NOMO-1 (cell line): ENCODE data around the gene PAX5.

ENCODE experiments used
- DNase-seq, 2 experiments: peaks; one replicate each; lab custom pipeline; 2025; ENCODE audit not compliant: unreplicated experiment in 2 of 2; lab: John Stamatoyannopoulos, UW

The PAX5 gene

DNA sequence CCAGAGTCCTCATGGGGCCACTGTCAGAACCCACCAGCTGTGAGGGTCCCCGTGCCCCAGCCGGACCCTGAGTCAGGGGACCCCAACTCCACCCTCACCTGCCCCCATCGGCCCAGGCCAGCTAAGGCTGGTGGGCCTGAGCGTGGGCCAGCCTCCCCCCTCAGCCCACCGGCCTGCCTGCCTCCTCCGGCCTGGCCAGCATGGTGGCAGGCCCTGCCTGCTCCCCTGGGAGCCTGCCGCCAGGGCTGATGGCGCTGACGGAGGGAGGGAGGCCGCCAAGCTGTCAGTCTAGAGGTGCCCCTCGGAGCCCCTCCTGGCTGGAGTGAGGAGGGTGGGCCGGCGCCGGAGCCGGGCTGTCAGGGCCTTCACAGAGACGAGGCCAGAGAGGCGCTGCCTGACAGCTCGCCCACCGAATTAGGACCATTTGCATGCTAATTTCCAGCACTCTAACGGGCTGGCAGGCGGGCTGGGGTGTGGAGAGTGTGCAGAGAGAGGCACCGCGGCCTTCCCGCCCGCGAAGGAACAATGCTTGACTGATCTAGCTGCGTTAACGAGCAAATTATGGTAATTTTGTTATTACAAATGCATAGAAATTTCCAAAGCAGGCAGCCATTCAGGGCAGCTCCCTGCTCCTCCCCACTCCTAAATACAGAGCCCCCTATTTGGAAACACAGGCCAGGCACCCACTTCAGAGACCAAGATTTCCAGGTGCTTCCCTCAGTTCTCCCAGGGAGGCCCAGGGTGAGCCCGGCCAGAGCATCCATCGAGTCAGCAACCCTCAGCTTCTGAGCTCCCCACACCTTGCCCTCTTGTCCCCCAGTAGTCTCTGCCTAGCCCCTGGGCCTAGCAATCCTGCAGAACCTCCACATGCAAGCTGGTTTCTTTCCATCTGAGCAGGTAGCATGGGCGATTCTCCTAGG lies 169.3 kb downstream of the PAX5 start:
- DNase-seq, result no peak

- DNase-seq, result no peak
These were observed 171.6 kb downstream of the PAX5 start for GRCh38 chr9:36862206-36863145.

GRCh38 chr9:36861528-36862205 lies 172.4 kb downstream of the PAX5 start:
- DNase-seq, result no peak

GRCh38 chr9:36858805-36859375 lies 175.2 kb downstream of the PAX5 start:
- no peak for DNase-seq

DNA sequence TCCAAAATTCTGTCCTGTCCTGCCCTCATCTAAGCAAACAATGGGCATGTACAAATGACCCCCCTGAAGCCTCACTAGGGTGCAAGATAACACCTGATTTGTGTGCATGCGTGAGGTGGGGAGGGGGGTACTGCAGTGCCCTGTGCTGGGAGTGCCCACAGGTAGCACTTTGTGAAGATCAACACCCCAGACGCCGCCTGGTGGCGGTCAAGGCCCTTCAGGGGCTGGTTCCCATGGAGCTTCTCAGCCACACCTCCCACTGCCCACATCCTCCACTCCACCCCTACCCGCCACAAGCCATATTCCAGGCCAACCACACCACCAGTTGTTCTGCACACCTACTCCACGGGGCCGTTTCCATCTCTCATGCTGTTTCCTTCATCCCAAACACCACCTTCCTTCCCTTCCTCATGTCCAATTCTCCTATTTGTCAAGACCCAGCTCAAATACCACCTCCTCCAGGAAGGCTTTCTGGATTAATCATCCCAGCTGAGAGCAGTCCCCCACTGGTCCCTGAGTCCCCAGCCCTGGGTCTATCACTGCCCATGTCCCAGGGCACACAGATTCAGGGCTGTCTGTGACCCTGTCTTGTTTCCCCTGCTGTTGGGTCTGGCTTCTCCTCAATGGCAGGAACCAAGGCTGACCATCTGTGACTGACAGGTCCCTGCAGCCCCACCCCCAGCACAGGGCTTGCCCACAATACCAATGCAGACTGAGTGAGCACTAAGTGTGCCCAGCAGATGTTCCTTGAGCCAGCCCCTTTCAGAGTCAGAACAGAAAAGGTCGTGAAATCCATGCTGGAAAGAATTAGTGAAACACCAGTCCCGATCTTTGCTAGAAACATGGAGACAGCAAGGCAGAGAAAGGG lies 178.4 kb downstream of the PAX5 start:
- DNase-seq, result peak in 1 of 2 experiments; percentile 13

DNA sequence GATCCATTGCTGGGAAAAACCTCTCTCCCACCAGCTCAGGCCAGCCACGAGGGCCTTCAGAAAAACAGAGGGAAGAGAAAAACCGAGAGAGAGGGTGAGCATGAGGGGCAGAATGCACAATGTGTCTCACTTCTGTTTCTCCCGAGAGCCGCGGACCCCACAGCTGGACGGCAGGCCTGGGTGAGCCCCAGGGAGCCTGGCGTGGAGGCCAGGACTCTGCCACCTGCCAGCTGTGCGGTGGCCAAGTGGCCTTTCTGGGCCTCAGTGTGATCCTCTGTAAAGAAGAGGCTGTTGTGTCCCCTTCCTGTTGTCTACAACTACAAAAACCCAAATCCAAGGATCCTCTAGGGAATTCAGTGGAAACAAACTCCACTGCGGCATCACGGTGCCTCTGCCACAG lies 179.3 kb downstream of the PAX5 start:
- DNase-seq, result no peak

- DNase-seq, result no peak
These were observed 180.0 kb downstream of the PAX5 start for GRCh38 chr9:36854034-36854433.

DNA sequence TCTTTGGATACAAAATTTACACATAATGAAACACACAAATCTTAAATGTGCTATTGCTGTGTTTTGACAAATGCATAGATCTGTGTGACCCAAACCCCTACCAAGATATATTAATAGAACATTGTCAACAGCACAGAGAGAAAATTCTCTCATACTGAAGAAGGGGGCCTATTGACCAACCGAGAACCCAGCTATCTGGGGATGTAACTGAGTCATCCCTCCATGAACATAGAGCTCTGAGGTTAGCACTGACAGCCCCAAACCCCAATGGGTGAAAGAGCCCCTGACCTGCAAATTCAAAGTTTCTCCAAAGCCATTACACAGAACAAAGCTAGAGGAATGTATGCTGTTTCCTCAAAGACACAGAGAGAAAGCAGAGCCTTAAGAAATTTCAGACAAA lies 180.8 kb downstream of the PAX5 start:
- DNase-seq, result no peak

DNA sequence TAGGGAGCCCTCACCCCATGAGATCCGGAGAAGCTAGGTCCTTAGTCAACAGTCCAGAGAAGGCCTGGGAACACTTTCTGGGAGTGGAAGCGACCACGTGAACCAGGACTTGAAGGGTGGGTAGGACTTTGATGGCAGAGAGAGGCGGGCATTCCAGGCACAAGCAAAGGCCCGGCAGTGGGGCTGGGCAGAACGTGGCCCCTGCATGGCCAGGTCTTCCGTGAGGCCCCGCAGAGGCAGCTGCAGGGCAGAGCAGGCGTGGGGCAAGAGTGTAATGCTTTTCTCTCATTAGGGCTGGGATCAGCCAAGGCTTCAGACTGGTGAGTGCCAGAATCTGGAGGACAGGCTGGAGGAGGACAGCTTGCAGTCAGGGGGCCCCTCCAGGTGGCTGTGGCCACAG lies 184.1 kb downstream of the PAX5 start:
- no peak for DNase-seq

GRCh38 chr9:36848946-36849345 lies 185.1 kb downstream of the PAX5 start:
- no peak for DNase-seq

DNA sequence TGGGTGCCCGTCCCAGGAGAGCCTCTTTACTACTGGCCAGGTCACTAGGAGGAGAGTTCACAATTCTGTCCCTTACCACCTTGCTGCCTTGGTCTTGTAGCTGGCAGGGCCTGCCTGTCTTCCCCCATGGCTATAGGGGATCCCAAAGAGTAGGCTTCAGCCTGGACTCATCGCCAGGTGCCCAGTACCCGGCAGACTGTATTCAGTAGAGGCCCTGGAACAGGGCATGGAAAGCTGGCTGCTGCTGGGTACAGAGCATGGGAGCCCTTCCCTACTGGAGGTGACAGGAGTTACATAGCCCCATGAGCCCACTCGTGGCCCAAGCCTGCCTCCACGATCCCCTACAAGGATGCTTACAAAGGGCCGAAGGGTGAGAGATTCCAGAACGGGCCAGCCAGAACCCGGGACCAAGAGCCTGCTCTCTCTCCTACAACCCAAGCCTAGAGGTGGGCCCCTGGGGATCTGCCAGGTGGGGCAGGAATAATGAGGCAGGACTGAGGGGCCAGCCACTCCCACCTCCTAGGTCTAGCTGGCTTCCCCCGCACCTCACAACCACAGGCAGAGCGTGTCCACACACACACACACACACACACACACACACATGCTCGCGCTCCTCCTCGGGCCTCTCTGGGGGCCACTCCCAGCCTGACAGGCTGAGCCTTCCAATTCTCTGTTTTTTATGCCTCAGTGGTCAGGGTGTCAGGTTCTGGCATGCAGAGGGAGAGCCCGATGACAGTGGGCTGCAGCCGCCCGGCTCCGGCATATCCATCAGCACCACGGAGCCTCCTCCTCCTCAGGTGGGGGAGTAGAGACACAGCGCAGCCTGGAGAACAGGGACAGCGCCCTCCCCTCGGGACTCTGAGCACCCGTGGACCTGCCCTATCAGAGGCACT lies 186.0 kb downstream of the PAX5 start:
- DNase-seq, result no peak

DNA sequence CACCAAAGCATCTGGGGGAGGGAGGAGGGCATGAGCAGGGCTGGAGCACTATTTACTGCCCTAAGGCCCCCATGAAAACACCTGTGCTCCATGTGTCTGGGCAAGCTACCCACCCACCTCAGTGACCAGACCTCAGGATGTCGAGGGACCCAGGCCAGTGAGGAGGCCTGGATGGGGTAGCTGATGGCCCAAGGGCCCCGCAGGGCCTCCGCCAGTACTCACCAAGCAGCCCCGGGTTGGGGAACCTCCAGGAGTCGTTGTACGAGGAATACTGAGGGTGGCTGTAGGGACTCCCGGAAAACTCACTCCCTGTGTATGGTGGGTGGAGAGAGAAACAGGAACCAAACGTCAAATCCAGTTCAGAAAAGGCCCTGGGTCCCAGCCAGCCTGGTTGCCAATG lies 187.4 kb downstream of the PAX5 start:
- no peak for DNase-seq

DNA sequence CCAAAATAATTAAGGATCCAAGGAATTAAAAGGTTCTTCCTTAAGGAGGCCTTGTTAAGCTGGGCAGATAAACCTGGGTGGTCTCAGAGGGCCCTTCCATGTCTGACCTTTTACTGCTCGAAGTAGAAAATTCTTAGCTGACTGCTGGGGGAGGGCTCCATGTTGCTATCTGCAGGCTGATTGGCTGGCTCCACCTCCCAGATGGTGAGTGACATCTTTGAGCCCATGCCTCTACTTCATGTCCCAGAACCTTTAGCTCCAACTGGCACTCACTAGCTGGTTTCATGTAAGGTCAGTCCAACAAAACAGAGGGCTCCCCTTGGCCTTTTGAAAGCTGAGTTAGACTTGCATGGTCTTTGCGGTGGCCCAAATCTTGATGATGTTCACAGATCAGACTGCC lies 188.2 kb downstream of the PAX5 start:
- no peak for DNase-seq

- no peak for DNase-seq
These were observed 189.1 kb downstream of the PAX5 start for GRCh38 chr9:36844961-36845360.

- DNase-seq, result no peak
These were observed 190.1 kb downstream of the PAX5 start for GRCh38 chr9:36843964-36844363.

- no peak for DNase-seq
These were observed 191.2 kb downstream of the PAX5 start for GRCh38 chr9:36842560-36843530.

- DNase-seq, result no peak
These were observed 193.1 kb downstream of the PAX5 start for GRCh38 chr9:36840898-36841536.
